ENCODE data around the gene SORBS1.

DNA sequence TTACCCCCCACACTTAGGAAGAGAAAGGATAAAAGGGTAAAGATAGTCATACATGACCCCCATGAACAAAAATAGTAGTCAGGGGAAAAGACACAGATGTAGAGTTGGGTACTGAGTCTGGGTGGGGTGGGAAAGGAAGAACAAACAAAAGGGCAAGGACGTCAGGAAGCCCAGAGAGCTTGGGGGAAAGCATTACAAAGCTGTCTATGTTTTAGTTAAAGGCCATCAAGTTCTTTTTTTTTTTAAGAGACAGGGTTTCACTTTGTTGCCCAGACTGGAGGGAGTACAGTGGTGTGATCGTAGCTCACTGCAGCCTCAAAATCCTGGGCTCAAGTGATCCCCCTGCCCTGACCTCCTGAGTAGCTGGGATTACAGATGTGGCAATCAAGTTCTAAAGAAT is 172.0 kb downstream of the SORBS1 start:
- TF ChIP-seq, protein P1, sequence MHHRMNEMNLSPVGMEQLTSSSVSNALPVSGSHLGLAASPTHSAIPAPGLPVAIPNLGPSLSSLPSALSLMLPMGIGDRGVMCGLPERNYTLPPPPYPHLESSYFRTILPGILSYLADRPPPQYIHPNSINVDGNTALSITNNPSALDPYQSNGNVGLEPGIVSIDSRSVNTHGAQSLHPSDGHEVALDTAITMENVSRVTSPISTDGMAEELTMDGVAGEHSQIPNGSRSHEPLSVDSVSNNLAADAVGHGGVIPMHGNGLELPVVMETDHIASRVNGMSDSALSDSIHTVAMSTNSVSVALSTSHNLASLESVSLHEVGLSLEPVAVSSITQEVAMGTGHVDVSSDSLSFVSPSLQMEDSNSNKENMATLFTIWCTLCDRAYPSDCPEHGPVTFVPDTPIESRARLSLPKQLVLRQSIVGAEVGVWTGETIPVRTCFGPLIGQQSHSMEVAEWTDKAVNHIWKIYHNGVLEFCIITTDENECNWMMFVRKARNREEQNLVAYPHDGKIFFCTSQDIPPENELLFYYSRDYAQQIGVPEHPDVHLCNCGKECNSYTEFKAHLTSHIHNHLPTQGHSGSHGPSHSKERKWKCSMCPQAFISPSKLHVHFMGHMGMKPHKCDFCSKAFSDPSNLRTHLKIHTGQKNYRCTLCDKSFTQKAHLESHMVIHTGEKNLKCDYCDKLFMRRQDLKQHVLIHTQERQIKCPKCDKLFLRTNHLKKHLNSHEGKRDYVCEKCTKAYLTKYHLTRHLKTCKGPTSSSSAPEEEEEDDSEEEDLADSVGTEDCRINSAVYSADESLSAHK (CRISPR knock-in tag; IDR thresholded peaks at IDR 0.05; ENCODE audit: borderline replicate concordance): no peak
- TF ChIP-seq, protein P2, sequence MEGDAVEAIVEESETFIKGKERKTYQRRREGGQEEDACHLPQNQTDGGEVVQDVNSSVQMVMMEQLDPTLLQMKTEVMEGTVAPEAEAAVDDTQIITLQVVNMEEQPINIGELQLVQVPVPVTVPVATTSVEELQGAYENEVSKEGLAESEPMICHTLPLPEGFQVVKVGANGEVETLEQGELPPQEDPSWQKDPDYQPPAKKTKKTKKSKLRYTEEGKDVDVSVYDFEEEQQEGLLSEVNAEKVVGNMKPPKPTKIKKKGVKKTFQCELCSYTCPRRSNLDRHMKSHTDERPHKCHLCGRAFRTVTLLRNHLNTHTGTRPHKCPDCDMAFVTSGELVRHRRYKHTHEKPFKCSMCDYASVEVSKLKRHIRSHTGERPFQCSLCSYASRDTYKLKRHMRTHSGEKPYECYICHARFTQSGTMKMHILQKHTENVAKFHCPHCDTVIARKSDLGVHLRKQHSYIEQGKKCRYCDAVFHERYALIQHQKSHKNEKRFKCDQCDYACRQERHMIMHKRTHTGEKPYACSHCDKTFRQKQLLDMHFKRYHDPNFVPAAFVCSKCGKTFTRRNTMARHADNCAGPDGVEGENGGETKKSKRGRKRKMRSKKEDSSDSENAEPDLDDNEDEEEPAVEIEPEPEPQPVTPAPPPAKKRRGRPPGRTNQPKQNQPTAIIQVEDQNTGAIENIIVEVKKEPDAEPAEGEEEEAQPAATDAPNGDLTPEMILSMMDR (CRISPR knock-in tag; IDR thresholded peaks at IDR 0.05): no peak
- TF ChIP-seq NCOA1 (CRISPR knock-in tag; IDR thresholded peaks at IDR 0.05): no peak
- no peak for TF ChIP-seq ZNF501 (CRISPR knock-in tag; IDR thresholded peaks at IDR 0.05)
- no peak for TF ChIP-seq MED1 (CRISPR knock-in tag; IDR thresholded peaks at IDR 0.05)
- TF ChIP-seq, protein P3, sequence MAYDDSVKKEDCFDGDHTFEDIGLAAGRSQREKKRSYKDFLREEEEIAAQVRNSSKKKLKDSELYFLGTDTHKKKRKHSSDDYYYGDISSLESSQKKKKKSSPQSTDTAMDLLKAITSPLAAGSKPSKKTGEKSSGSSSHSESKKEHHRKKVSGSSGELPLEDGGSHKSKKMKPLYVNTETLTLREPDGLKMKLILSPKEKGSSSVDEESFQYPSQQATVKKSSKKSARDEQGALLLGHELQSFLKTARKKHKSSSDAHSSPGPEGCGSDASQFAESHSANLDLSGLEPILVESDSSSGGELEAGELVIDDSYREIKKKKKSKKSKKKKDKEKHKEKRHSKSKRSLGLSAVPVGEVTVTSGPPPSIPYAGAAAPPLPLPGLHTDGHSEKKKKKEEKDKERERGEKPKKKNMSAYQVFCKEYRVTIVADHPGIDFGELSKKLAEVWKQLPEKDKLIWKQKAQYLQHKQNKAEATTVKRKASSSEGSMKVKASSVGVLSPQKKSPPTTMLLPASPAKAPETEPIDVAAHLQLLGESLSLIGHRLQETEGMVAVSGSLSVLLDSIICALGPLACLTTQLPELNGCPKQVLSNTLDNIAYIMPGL (CRISPR knock-in tag; IDR thresholded peaks at IDR 0.05; ENCODE audit: borderline replicate concordance in 1 of 2, low read depth in 1 of 2): no peak
- TF ChIP-seq EP300 (IDR thresholded peaks at IDR 0.05; ENCODE audit: low read depth in 2 of 2, low read length in 2 of 2): no peak
- TF ChIP-seq EP300 (CRISPR knock-in tag; IDR thresholded peaks at IDR 0.05; ENCODE audit: borderline replicate concordance): no peak
- TF ChIP-seq, protein P4, sequence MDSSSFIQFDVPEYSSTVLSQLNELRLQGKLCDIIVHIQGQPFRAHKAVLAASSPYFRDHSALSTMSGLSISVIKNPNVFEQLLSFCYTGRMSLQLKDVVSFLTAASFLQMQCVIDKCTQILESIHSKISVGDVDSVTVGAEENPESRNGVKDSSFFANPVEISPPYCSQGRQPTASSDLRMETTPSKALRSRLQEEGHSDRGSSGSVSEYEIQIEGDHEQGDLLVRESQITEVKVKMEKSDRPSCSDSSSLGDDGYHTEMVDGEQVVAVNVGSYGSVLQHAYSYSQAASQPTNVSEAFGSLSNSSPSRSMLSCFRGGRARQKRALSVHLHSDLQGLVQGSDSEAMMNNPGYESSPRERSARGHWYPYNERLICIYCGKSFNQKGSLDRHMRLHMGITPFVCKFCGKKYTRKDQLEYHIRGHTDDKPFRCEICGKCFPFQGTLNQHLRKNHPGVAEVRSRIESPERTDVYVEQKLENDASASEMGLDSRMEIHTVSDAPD (CRISPR knock-in tag; IDR thresholded peaks at IDR 0.05): no peak
